A549 (cell line): ENCODE results near the gene PKP1.
A peak's percentile ranks its signal among the peaks of the same experiment; 100 is the strongest.

Experiments used
- CBX8 ChIP-seq: fragments of 200-600 bp; sonication (generic); IDR thresholded peaks from 2 replicates; pipeline ENCODE4 v1.6.1; 2016
- CEBPB ChIP-seq, 2 experiments: fragments of >200 bp in 1 of 2; sonication (Bioruptor Twin) in 1 of 2; formaldehyde crosslinking in 1 of 2; IDR thresholded peaks; 2 replicates each; pipeline ENCODE4 v1.6.1; 2012 to 2016
- CHD2 ChIP-seq: fragments of 150-350 bp; IDR thresholded peaks from 2 replicates; pipeline ENCODE4 v1.6.1; 2014; ENCODE audit warnings: low read length; ENCODE audit not compliant: partially characterized antibody
- CTCF ChIP-seq: fragments of >200 bp; sonication (Bioruptor Twin); formaldehyde crosslinking; IDR thresholded peaks from 3 replicates; pipeline ENCODE4 v1.5.1; 2016
- EP300 ChIP-seq, 2 experiments: fragments of >200 bp; sonication (Bioruptor Twin); formaldehyde crosslinking; IDR thresholded peaks; 2 replicates in 1 of 2; 3 replicates in 1 of 2; pipeline ENCODE4 v1.6.1; 2016 to 2017
- HMGXB4 ChIP-seq: fragments of 250-450 bp; sonication (Bioruptor Pico); IDR thresholded peaks from 2 replicates; pipeline ENCODE4 v1.5.0; 2021; ENCODE audit warnings: mild to moderate bottlenecking, moderate library complexity, borderline replicate concordance
- MAX ChIP-seq: IDR thresholded peaks from 2 replicates; pipeline ENCODE4 v1.6.1; 2012
- POLR2A ChIP-seq: IDR thresholded peaks from 2 replicates; pipeline ENCODE4 v1.6.1; 2012; ENCODE audit warnings: mild to moderate bottlenecking, low read length
- RAD21 ChIP-seq, 2 experiments: fragments of >200 bp in 1 of 2; sonication (Bioruptor Twin) in 1 of 2; formaldehyde crosslinking in 1 of 2; IDR thresholded peaks in 1 of 2; conservative IDR thresholded peaks in 1 of 2; 2 replicates in 1 of 2; 3 replicates in 1 of 2; pipeline ENCODE4 v1.6.1; 2012 to 2018; ENCODE audit warnings: inconsistent platforms in 1 of 2
- SMC3 ChIP-seq: fragments of >200 bp; sonication (Bioruptor Twin); formaldehyde crosslinking; IDR thresholded peaks from 3 replicates; pipeline ENCODE4 v1.6.1; 2018; ENCODE audit warnings: inconsistent platforms
- USF2 ChIP-seq: fragments of 450-650 bp; IDR thresholded peaks from 2 replicates; pipeline ENCODE4 v1.6.1; 2014; ENCODE audit warnings: antibody characterized with exemption

GRCh38 chr1:201309416-201309815, 26.1 kb downstream of the PKP1 start:
- TF ChIP-seq CTCF: no peak
- no peak for TF ChIP-seq SMC3
- no peak for TF ChIP-seq POLR2A
- no peak for TF ChIP-seq EP300 (IDR thresholded peaks at IDR 0.05)
- TF ChIP-seq MAX: no peak
- TF ChIP-seq CEBPB (IDR thresholded peaks at IDR 0.05): no peak
- TF ChIP-seq CBX8: no peak
- no peak for TF ChIP-seq USF2
- peak in 1 of 2 experiments; percentile 33; a peak in 3 of 5 replicates for TF ChIP-seq RAD21 (conservative IDR thresholded peaks at IDR 0.05 in 1 of 2, IDR thresholded peaks at IDR 0.05 in 1 of 2)
- no peak for TF ChIP-seq CHD2
- no peak for TF ChIP-seq HMGXB4 (CRISPR knock-in tag)
